H1 (cell line): ENCODE measurements around the gene VMP1. TPM values are rescaled to one million over a fixed set of nuclear protein-coding genes. Genes with fewer than 3 reads are reported as not detected.

Experiments used
- ATF2 ChIP-seq: IDR thresholded peaks from 2 replicates; pipeline ENCODE4 v1.6.1; 2012; ENCODE audit warnings: low read length, inconsistent platforms
- ATF3 ChIP-seq: IDR thresholded peaks from 2 replicates; pipeline ENCODE4 v1.6.1; 2011; ENCODE audit warnings: low read depth, mild to moderate bottlenecking, low read length; ENCODE audit not compliant: insufficient read depth
- CBX5 ChIP-seq: fragments of 300-800, 300-1000 bp; sonication (generic); IDR thresholded peaks from 2 replicates; pipeline ENCODE4 v1.7.1; 2016; ENCODE audit warnings: antibody characterized with exemption, low read length, low read depth
- CBX8 ChIP-seq: fragments of 300-800, 300-1000 bp; sonication (generic); IDR thresholded peaks from 2 replicates; pipeline ENCODE4 v1.7.1; 2016; ENCODE audit warnings: low read depth, low read length, borderline replicate concordance
- CHD1 ChIP-seq: IDR thresholded peaks from 2 replicates; pipeline ENCODE4 v1.6.1; 2012; ENCODE audit warnings: low read depth, low read length, improper control_type of control experiment
- CHD7 ChIP-seq: fragments of 300-600 bp; sonication (generic); IDR thresholded peaks from 2 replicates; pipeline ENCODE4 v1.7.1; 2012; ENCODE audit warnings: low read length, moderate library complexity, mild to moderate bottlenecking, inconsistent platforms; ENCODE audit not compliant: insufficient replicate concordance
- EP300 ChIP-seq, 2 experiments: IDR thresholded peaks; 1 replicate in 1 of 2; 2 replicates in 1 of 2; pipeline ENCODE4 v1.6.1; 2011 to 2012; ENCODE audit warnings: low read depth in 2 of 2, low read length in 2 of 2, mild to moderate bottlenecking in 2 of 2, borderline replicate concordance in 1 of 2, inconsistent platforms in 1 of 2, moderate library complexity in 1 of 2
- RFX5 ChIP-seq: IDR thresholded peaks from 2 replicates; pipeline ENCODE4 v1.6.1; 2011; ENCODE audit warnings: low read depth, low read length, improper control_type of control experiment, borderline replicate concordance
- SP1 ChIP-seq: IDR thresholded peaks from 2 replicates; pipeline ENCODE4 v1.6.1; 2011; ENCODE audit warnings: low read depth, low read length
- polyA plus RNA-seq, 7 experiments: library from polyadenylated mRNA; depleted of rRNA in 3 of 7; stranded (reverse) in 5 of 7; unstranded in 2 of 7; fragments of >200 nt in 5 of 7; fragments of 200-250 nt in 2 of 7; gene quantifications; 1 replicate in 5 of 7; 2 replicates in 1 of 7; 4 replicates in 1 of 7; pipeline versions ENCODE4 v1.2.1 to v1.2.3, GENCODE V29; 2011 to 2013; ENCODE audit warnings: missing spikeins in 2 of 7, mixed read lengths in 2 of 7
- total RNA-seq: library from RNA; stranded (reverse); fragmentation: NEBNext Ultra II Directional; extraction: Animal tissue kit (Norgen Biotek cat#: 25700); gene quantifications from 2 replicates; pipeline ENCODE4 v1.2.1, GENCODE V29; 2021

The VMP1 gene
- total and polyA plus RNA-seq, 2 of the 8 experiments (the other 6 are each of a cell fraction or from before 2014, with no cell fraction given), result 45.0 to 92.7 TPM

- TF ChIP-seq CHD7 (no peak), SP1 (no peak), EP300 (IDR thresholded peaks at IDR 0.05; ENCODE audit: borderline replicate concordance in 1 of 2, low read depth in 2 of 2, low read length in 2 of 2) (no peak), CBX5 (no peak), RFX5 (no peak), ATF2 (no peak), CHD1 (no peak), ATF3 (no peak), CBX8 (no peak)
These were observed 69.1 kb downstream of the VMP1 start (continued) for GRCh38 chr17:59776577-59776976.
